HEK293T (cell line): ENCODE results near the gene PERM1.

Source experiments
- CTCF ChIA-PET: fragments of 350-600 bp; formaldehyde crosslinking; extraction: SDS; loops from one replicate; lab custom pipeline; 2021; ENCODE audit warnings: antibody characterized with exemption, inconsistent platforms; lab: Yijun Ruan, JAX
- POLR2A ChIA-PET: fragments of 350-600 bp; formaldehyde crosslinking; extraction: SDS; loops from one replicate; lab custom pipeline; 2020; ENCODE audit warnings: antibody characterized with exemption, inconsistent platforms; lab: Yijun Ruan, JAX
- DNase-seq: peaks from one replicate; pipeline ENCODE4 v3.0.0; 2012; ENCODE audit warnings: mixed read lengths; ENCODE audit errors: extremely low spot score
- ARNT ChIP-seq: fragments of 450-650 bp; IDR thresholded peaks from 2 replicates; pipeline ENCODE4 v1.6.1; 2017; ENCODE audit warnings: mild to moderate bottlenecking
- BHLHE40 ChIP-seq: fragments of 450-650 bp; IDR thresholded peaks from 2 replicates; pipeline ENCODE4 v1.6.1; 2016; ENCODE audit warnings: mild to moderate bottlenecking, moderate library complexity, borderline replicate concordance
- CTBP1 ChIP-seq: fragments of 450-650 bp; IDR thresholded peaks from 2 replicates; pipeline ENCODE4 v1.6.1; 2016; ENCODE audit warnings: borderline replicate concordance
- ELF4 ChIP-seq: fragments of 450-650 bp; IDR thresholded peaks from 2 replicates; pipeline ENCODE4 v1.6.1; 2017; ENCODE audit warnings: antibody characterized with exemption
- FOXA1 ChIP-seq: fragments of 450-650 bp; IDR thresholded peaks from 2 replicates; pipeline ENCODE4 v1.6.1; 2016; ENCODE audit warnings: mild to moderate bottlenecking
- FOXK2 ChIP-seq: fragments of 450-650 bp; IDR thresholded peaks from 2 replicates; pipeline ENCODE4 v1.6.1; 2016; ENCODE audit warnings: mild to moderate bottlenecking
- FOXM1 ChIP-seq: fragments of 450-650 bp; IDR thresholded peaks from 2 replicates; pipeline ENCODE4 v1.6.1; 2017; ENCODE audit warnings: mild to moderate bottlenecking, borderline replicate concordance
- HDGF ChIP-seq: fragments of 450-650 bp; IDR thresholded peaks from 2 replicates; pipeline ENCODE4 v1.6.1; 2017; ENCODE audit warnings: antibody characterized with exemption, borderline replicate concordance
- L3MBTL2 ChIP-seq: fragments of 450-650 bp; conservative IDR thresholded peaks from 2 replicates; pipeline ENCODE4 v1.6.1; 2016; ENCODE audit warnings: mild to moderate bottlenecking
- LEF1 ChIP-seq: fragments of 450-650 bp; IDR thresholded peaks from 2 replicates; pipeline ENCODE4 v1.6.1; 2017; ENCODE audit warnings: mild to moderate bottlenecking, borderline replicate concordance
- NFRKB ChIP-seq: fragments of 450-650 bp; IDR thresholded peaks from 2 replicates; pipeline ENCODE4 v1.6.1; 2016; ENCODE audit warnings: mild to moderate bottlenecking, moderate library complexity
- PKNOX1 ChIP-seq: fragments of 450-650 bp; IDR thresholded peaks from 2 replicates; pipeline ENCODE4 v1.6.1; 2016
- SP1 ChIP-seq: fragments of 450-650 bp; IDR thresholded peaks from 2 replicates; pipeline ENCODE4 v1.6.1; 2017
- SUZ12 ChIP-seq: fragments of 450-650 bp; IDR thresholded peaks from 2 replicates; pipeline ENCODE4 v1.6.1; 2016; ENCODE audit warnings: mild to moderate bottlenecking
- TARDBP ChIP-seq: fragments of 450-650 bp; IDR thresholded peaks from 2 replicates; pipeline ENCODE4 v1.6.1; 2016
- ZNF384 ChIP-seq: fragments of 450-650 bp; IDR thresholded peaks from 2 replicates; pipeline ENCODE4 v1.6.1; 2016

PERM1 gene

GRCh38 chr1:940107-941014 lies 41.5 kb downstream of the PERM1 start:
- DNase-seq: peak; percentile 80
- CTCF ChIA-PET: interaction anchor here (0.6 to 2.3 kb wide), 8 partner anchors 11 to 162 kb away, joined by 3 to 10 read pairs (median 6); partner anchors contain the start of gene SAMD11
- TF ChIP-seq FOXA1: no peak
- TF ChIP-seq BHLHE40: no peak
- no peak for TF ChIP-seq HDGF
- no peak for TF ChIP-seq ELF4
- peak; percentile 71 for TF ChIP-seq TARDBP
- TF ChIP-seq LEF1: no peak
- TF ChIP-seq L3MBTL2: no peak
- no peak for TF ChIP-seq FOXK2
- TF ChIP-seq NFRKB: no peak
- TF ChIP-seq ARNT: peak; percentile 59; the same call in 1 of the 2 replicates
- TF ChIP-seq SP1: no peak
- no peak for TF ChIP-seq SUZ12
- no peak for TF ChIP-seq ZNF384
- peak; percentile 88 for TF ChIP-seq PKNOX1
- TF ChIP-seq FOXM1: peak; percentile 88
- peak; percentile 9; the same call in 1 of the 2 replicates for TF ChIP-seq CTBP1
- POLR2A ChIA-PET: interaction anchor here (0.6 to 7.5 kb wide), 12 partner anchors 10 to 675 kb away, joined by 3 to 61 read pairs (median 6); partner anchors contain the start of genes MIB2, NOC2L and SAMD11

- TF ChIP-seq HDGF (peak; percentile 89; the same call in 1 of the 2 replicates), FOXK2 (no peak)
- ChIA-PET CTCF (interaction anchor here (1.0 to 1.7 kb wide), 3 partner anchors 11 to 35 kb away, joined by 3 to 8 read pairs (median 5); partner anchors contain the start of gene SAMD11), POLR2A (interaction anchor here (0.7 to 7.5 kb wide), 8 partner anchors 9 to 60 kb away, joined by 3 to 61 read pairs (median 18); partner anchors contain the start of genes NOC2L and SAMD11)
- DNase-seq: no peak
These were observed 42.3 kb downstream of the PERM1 start for GRCh38 chr1:939511-940106.

DNA sequence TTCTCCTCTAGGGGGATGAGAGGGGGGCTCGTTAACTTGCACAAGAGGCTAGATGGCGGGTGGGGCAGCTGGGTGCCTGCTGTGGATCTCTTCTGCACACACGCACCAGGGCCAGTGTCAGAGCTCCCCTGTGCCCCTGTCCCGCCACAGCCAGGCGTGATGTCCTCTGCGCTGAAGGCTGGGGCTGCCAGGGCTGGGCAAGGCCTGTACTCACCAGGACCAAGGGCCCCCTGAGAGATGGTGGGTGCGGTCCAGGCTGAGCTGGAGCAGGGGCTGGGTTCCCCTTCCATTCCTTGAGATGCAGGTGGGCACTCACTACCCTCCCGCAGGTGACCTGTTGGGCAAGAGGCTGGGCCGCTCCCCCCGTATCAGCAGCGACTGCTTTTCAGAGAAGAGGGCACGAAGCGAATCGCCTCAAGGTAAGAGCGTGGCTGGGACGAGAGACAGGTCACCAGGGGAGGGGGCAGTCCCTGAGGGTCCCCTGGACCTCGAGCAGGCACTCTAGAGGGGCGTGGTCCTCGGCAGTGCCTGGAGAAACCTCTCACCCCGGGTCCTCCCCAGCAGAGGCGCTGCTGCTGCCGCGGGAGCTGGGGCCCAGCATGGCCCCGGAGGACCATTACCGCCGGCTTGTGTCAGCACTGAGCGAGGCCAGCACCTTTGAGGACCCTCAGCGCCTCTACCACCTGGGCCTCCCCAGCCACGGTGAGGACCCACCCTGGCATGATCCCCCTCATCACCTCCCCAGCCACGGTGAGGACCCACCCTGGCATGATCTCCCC lies 43.0 kb downstream of the PERM1 start:
- peak; percentile 51 for DNase-seq
- ChIA-PET CTCF (interaction anchor here (0.8 to 1.7 kb wide), 6 partner anchors 10 to 34 kb away, joined by 3 to 8 read pairs (median 4); no protein-coding TSS in a partner anchor), POLR2A (interaction anchor here (0.9 to 7.5 kb wide), 9 partner anchors 8 to 61 kb away, joined by 3 to 61 read pairs (median 7); partner anchors contain the start of genes HES4, NOC2L and SAMD11)
- TF ChIP-seq L3MBTL2 (peak; percentile 69), SP1 (no peak)

- ChIA-PET POLR2A (interaction anchor here (0.6 to 7.5 kb wide), 6 partner anchors 8 to 62 kb away, joined by 3 to 61 read pairs (median 5); partner anchors contain the start of gene HES4), CTCF (interaction anchor here (0.8 to 1.7 kb wide), 6 partner anchors 9 to 29 kb away, joined by 3 to 8 read pairs (median 4); no protein-coding TSS in a partner anchor)
- DNase-seq: no peak
- TF ChIP-seq HDGF (peak; percentile 18; the same call in 1 of the 2 replicates), FOXK2 (no peak)
These were observed 43.7 kb downstream of the PERM1 start for GRCh38 chr1:938088-938683.

DNA sequence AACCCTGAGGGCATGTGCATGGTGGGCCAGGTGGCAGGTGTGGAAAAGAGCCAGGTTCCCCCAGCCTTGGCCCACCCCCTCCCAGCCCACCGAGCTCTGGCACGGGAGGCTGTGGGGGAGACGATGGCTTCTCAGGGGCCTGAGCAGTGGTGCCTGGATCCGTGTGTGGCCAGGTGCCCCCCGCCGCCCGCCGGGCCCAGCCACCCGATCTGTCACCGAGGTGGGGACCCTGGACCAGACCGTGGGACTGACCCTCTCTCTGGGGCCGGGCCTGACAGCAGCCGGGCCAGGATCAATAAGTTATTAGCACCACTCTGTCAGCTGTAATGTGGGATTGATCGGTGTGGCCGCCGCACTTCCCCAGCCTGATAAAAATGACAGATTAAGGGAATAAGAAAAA lies 44.4 kb downstream of the PERM1 start:
- no peak for DNase-seq
- CTCF ChIA-PET: interaction anchor here (0.9 to 1.4 kb wide), 2 partner anchors 17 to 20 kb away, joined by 3 to 4 read pairs; no protein-coding TSS in a partner anchor
- POLR2A ChIA-PET: interaction anchor here (1.0 to 7.5 kb wide), 4 partner anchors 9 to 62 kb away, joined by 5 to 61 read pairs (median 6); partner anchors contain the start of gene HES4
- TF ChIP-seq TARDBP: no peak
- no peak for TF ChIP-seq SUZ12
- TF ChIP-seq FOXM1: no peak
- no peak for TF ChIP-seq FOXA1
- TF ChIP-seq PKNOX1: no peak
- TF ChIP-seq CTBP1: no peak
- no peak for TF ChIP-seq BHLHE40
- TF ChIP-seq HDGF: no peak
- TF ChIP-seq ELF4: no peak
- TF ChIP-seq NFRKB: no peak
- TF ChIP-seq L3MBTL2: no peak
- TF ChIP-seq SP1: no peak
- TF ChIP-seq LEF1: no peak
- no peak for TF ChIP-seq ZNF384
